Measurements from ENCODE around the gene DACT2. TPM values are rescaled to one million over a fixed set of nuclear protein-coding genes. Genes with fewer than 3 reads are reported as not detected.

Gene DACT2
- total RNA-seq, 1 experiment from 2014 or later, result 21.1 TPM

GRCh38 chr6:168286116-168286515 lies 33.5 kb downstream of the DACT2 start:
- TF ChIP-seq, protein P1, sequence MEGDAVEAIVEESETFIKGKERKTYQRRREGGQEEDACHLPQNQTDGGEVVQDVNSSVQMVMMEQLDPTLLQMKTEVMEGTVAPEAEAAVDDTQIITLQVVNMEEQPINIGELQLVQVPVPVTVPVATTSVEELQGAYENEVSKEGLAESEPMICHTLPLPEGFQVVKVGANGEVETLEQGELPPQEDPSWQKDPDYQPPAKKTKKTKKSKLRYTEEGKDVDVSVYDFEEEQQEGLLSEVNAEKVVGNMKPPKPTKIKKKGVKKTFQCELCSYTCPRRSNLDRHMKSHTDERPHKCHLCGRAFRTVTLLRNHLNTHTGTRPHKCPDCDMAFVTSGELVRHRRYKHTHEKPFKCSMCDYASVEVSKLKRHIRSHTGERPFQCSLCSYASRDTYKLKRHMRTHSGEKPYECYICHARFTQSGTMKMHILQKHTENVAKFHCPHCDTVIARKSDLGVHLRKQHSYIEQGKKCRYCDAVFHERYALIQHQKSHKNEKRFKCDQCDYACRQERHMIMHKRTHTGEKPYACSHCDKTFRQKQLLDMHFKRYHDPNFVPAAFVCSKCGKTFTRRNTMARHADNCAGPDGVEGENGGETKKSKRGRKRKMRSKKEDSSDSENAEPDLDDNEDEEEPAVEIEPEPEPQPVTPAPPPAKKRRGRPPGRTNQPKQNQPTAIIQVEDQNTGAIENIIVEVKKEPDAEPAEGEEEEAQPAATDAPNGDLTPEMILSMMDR (IDR thresholded peaks at IDR 0.05; ENCODE audit: insufficient read depth in 1 of 2, low read depth in 1 of 2, low read length in 1 of 2, severe bottlenecking in 1 of 2, unreplicated experiment in 1 of 2), result no peak
- Mint-ChIP-seq H3K4me3 (ENCODE audit: unreplicated experiment) (no peak overlapping the region), H3K9me3 (ENCODE audit: unreplicated experiment) (no peaks in the 10 kb centered on the region), H3K4me1 (ENCODE audit: low read depth, unreplicated experiment) (no peaks in the 10 kb centered on the region), H3K27me3 (ENCODE audit: insufficient read depth, unreplicated experiment) (no peaks in the 10 kb centered on the region), H3K36me3 (ENCODE audit: insufficient read depth, unreplicated experiment) (no peaks in the 10 kb centered on the region), H3K27ac (ENCODE audit: unreplicated experiment) (no peak overlapping the region)
- H3K27me3 ChIP-seq (replicated peaks; ENCODE audit: control insufficient read depth, insufficient read depth, low read length), result no peaks in the 10 kb centered on the region
- H3K4me1 ChIP-seq, result peaks cover under 1% of the 10 kb centered on the region; the same call in 1 of the 2 replicates
- no peaks in the 10 kb centered on the region for H3K9me3 ChIP-seq
- ChIA-PET CTCF (no interaction called here), POLR2A (no interaction called here)
- no peak overlapping the region for H3K4me3 ChIP-seq (ENCODE audit: low read depth, low read length)
- intact Hi-C loops (cut with micrococcal nuclease; ENCODE audit: unreplicated experiment), result no loop called here
- DNase-seq, result no peak
- no TSS peak for BruUV-seq (replicated peaks)
- no peaks in the 10 kb centered on the region for H3K36me3 ChIP-seq (ENCODE audit: control insufficient read depth, insufficient read depth, low read length)

DNA sequence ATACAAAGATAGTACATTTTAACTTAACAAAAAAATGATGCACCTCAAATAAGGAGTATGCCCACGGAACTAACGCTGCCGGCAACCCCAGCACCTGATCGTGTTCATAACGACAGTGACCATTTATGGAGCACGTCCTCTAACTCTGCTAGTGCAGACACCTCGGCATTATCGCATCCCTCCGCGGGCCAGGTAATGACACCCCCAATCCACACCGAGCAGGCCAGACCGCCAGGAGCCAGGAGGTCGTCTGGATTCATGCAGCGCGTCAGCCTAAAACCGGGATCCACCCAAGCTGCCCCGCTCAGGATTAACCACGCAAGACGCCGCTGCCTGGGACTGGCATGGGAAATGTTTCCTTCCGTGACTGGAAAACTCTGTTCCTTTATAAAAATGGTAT lies 34.1 kb downstream of the DACT2 start:
- ChIA-PET CTCF (no interaction called here), POLR2A (no interaction called here)
- no peaks in the 10 kb centered on the region for H3K27me3 Mint-ChIP-seq (ENCODE audit: insufficient read depth, unreplicated experiment)
- no peaks in the 10 kb centered on the region for H3K36me3 Mint-ChIP-seq (ENCODE audit: insufficient read depth, unreplicated experiment)
- H3K36me3 ChIP-seq (ENCODE audit: control insufficient read depth, insufficient read depth, low read length), result no peaks in the 10 kb centered on the region
- peaks cover 5% of the 10 kb centered on the region; the same call in 1 of the 2 replicates for H3K4me1 ChIP-seq
- no peaks in the 10 kb centered on the region for H3K9me3 Mint-ChIP-seq (ENCODE audit: unreplicated experiment)
- H3K27ac Mint-ChIP-seq (ENCODE audit: unreplicated experiment), result no peak overlapping the region
- no peak overlapping the region for H3K4me3 Mint-ChIP-seq (ENCODE audit: unreplicated experiment)
- intact Hi-C loops (cut with micrococcal nuclease; ENCODE audit: unreplicated experiment), result no loop called here
- TF ChIP-seq, protein P1 (IDR thresholded peaks at IDR 0.05; ENCODE audit: insufficient read depth in 1 of 2, low read depth in 1 of 2, low read length in 1 of 2, severe bottlenecking in 1 of 2, unreplicated experiment in 1 of 2), result no peak
- no peaks in the 10 kb centered on the region for H3K27me3 ChIP-seq (replicated peaks; ENCODE audit: control insufficient read depth, insufficient read depth, low read length)
- no peaks in the 10 kb centered on the region for H3K4me1 Mint-ChIP-seq (ENCODE audit: low read depth, unreplicated experiment)
- no peak for DNase-seq
- no TSS peak for BruUV-seq (replicated peaks)
- no peaks in the 10 kb centered on the region for H3K9me3 ChIP-seq
- H3K4me3 ChIP-seq (ENCODE audit: low read depth, low read length), result no peak overlapping the region

GRCh38 chr6:168284187-168284586 lies 35.4 kb downstream of the DACT2 start:
- BruUV-seq (replicated peaks), result no TSS peak
- Mint-ChIP-seq H3K36me3 (ENCODE audit: insufficient read depth, unreplicated experiment) (no peaks in the 10 kb centered on the region), H3K27ac (ENCODE audit: unreplicated experiment) (peak overlapping the region; percentile 29), H3K4me3 (ENCODE audit: unreplicated experiment) (no peak overlapping the region), H3K4me1 (ENCODE audit: low read depth, unreplicated experiment) (peaks cover 1% of the 10 kb centered on the region), H3K9me3 (ENCODE audit: unreplicated experiment) (no peaks in the 10 kb centered on the region), H3K27me3 (ENCODE audit: insufficient read depth, unreplicated experiment) (no peaks in the 10 kb centered on the region)
- no peaks in the 10 kb centered on the region for H3K36me3 ChIP-seq (ENCODE audit: control insufficient read depth, insufficient read depth, low read length)
- H3K4me3 ChIP-seq (ENCODE audit: low read depth, low read length), result no peak overlapping the region
- no peaks in the 10 kb centered on the region for H3K27me3 ChIP-seq (replicated peaks; ENCODE audit: control insufficient read depth, insufficient read depth, low read length)
- DNase-seq, result no peak
- H3K4me1 ChIP-seq, result peaks cover 5% of the 10 kb centered on the region; the same call in 1 of the 2 replicates
- TF ChIP-seq, protein P1 (IDR thresholded peaks at IDR 0.05; ENCODE audit: insufficient read depth in 1 of 2, low read depth in 1 of 2, low read length in 1 of 2, severe bottlenecking in 1 of 2, unreplicated experiment in 1 of 2), result no peak
- ChIA-PET POLR2A (no interaction called here), CTCF (no interaction called here)
- H3K9me3 ChIP-seq, result no peaks in the 10 kb centered on the region
- intact Hi-C loops (cut with micrococcal nuclease; ENCODE audit: unreplicated experiment), result no loop called here

Measured in Caco-2 (cell line).